Measurements from ENCODE around the gene TBL1XR1.
"Not testable (repeated sequence)": the region's sequence is repeated elsewhere in the genome, so short reads cannot be mapped to it uniquely, and the experiment has no call there.

The TBL1XR1 gene

GRCh38 chr3:177179281-177180067, 17.8 kb downstream of the TBL1XR1 start:
- DNase-seq, result no peak

DNA sequence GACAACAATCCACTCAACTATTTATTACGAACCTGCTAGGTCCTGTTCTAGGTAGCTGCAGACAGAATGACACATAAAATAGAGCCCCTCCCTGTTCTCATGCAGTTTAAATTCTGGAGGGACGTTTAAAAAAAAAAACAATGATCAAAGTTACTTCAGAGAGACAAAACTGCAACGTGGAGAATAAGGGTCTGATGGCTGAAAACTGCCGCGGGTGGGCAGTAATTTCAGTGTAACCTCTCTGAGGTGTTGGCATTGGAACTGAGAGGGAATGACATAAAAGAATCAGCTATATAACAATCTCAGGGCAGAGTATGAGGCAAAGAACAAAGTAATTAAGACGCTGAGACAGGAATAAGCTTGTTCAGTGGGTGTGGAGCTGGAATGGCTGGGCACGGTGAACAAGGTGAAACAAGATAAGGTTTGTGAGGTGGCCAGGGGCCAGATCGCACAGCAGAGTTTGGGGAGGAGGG, 19.5 kb downstream of the TBL1XR1 start:
- DNase-seq, result no peak

DNA sequence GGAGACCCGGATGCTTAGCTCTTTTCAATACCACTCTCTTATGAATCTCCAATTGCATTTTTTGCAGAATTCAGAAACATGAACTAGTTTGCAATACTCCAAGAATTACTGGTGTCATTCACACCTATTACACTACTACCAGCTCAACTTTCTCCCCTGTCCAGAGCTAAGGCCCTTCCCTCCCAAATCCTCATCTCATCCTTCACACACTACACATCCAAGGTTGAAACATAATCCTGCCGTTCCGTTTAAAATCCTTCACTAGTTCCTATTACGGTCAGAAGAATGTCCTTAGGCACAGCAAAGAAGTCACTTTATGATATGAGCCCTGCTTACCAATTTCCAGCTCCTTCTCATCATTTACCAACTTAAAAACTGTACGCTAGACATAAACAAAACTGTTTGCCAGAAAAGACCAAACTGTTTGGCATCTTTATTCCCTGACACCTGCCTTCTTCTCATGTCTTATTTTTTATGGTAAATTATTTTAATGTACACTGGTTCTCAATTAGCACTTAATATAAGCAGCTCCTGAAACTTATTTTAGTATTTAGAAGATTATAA, 22.6 kb downstream of the TBL1XR1 start:
- no peak for DNase-seq

DNA sequence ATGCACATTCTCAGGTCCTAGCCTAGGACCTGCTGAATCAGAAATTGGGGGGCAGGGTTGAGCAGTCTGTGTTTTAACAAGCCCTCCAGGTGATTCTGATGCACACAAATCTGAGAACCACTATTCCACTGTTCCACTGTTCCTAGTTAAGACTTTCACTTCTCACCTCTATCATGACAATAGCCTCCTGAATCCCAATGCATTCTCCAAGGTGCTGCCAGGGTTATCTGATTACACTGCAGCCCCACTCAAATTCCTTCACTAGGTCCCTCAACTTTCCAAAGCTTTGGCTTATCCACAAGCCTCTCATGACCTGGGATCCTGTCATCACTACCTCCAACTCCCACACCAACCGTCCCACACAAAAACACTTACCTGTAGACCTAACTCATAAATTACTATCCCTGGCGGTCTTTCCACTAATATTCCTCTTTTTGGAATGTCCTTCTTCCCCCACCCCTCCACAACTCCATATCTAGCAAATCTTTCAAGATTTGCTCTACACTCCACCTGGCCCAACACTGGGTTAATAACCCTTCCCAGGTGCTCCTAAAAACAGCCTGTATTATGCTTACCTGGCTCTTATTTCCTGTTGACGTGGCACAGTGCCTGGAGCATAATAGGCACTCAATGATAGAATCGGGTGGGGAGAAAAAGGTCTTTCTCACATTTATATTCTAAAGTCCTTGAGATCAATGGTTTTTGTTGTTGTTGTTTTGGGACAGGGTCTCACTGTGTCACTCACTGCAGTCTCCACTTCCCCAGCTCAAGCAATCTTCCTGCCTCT, 27.2 kb downstream of the TBL1XR1 start:
- no peak for DNase-seq

GRCh38 chr3:177168431-177168830, 28.9 kb downstream of the TBL1XR1 start:
- DNase-seq, result no peak

GRCh38 chr3:177162742-177163141, 34.5 kb downstream of the TBL1XR1 start:
- DNase-seq, result no peak

DNA sequence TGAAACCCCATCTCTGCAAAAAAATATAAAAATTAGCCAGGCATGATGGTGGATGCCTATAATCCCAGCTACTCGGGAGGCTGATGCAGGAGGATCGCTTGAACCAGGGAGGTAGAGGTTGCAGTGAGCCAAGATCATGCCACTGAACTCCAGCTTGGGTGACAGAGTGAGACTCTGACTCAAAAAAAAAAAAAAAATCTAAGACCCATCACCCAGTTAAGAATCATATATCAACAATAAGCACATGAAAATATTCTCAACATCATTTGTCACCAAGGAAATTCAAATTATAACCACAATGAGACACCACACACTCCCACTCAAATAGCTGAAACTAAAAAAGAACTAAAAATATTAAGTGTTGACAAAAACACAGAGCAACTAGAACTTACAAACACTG, 35.7 kb downstream of the TBL1XR1 start:
- DNase-seq, result not testable (repeated sequence)

GRCh38 chr3:177158461-177158860, 38.8 kb downstream of the TBL1XR1 start:
- no peak for DNase-seq

DNA sequence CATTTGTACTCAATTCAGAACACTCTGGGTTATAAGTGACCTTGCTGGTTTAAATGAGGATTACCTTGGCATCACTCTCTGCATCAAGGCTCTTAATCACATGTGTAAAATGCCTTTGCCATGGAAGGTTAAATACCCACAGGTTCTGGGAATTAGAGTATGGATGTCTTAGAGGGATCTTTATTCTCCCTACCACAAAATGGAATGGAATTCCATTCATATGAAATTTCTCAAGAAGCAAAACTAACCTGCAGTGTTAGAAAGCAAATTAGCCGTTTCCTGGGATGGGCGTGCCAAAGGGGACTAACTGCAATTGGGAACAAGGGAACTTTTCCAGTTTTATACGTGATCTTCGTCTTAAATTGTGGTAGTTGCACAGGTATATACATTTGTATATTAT, 39.8 kb downstream of the TBL1XR1 start:
- no peak for DNase-seq

DNA sequence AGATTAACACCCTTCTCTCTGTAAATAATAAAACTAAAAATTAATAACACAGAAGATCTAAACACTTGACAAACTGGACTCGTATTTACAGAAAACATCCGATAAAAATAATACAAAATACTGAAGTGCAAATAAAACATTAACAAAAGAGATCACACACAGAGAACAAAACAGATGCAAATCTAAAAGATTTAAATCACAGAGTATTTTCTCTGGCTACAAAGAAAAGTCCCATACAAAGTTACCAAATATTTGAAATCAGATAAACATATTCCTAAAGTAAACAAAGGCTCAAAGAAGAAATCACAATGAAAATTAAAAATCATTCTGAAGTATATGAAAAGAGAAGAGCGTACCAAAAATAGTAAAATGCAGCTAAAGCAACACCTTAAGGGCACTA, 42.5 kb downstream of the TBL1XR1 start:
- no peak for DNase-seq

- no peak for DNase-seq
These were observed 46.2 kb downstream of the TBL1XR1 start for GRCh38 chr3:177150970-177151627.

DNA sequence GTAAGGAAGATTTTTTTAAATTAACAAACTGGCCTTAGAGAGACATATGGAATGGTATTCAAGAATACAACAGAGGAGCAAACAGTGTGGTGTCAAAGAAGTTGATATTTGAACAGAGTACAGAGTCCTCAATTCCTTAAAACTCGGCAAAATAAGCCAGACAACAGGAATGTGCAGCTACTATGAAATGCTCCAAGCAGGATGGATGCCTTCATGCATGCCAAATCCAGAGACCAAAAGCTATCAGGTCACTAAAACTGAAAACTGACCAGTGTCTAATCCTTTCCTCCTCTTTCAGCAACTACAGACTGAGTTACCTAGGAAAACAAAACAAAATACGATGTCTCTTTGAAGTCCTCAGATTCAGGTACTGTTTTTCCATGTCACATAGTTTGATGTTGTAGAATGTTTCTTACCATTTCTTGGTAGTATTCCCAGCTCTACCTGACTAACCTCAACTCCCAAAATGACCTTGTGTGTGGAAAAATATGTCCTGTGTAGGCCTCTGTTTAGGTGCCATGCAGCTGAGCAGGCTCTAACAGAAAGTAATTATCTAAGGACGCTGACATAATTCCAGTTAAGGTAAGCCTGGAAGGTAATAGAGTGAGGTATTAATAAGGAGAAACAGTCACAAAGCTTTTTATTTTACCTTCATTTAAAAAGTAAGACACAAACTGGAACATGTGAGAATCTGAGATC, 46.9 kb downstream of the TBL1XR1 start:
- no peak for DNase-seq

DNA sequence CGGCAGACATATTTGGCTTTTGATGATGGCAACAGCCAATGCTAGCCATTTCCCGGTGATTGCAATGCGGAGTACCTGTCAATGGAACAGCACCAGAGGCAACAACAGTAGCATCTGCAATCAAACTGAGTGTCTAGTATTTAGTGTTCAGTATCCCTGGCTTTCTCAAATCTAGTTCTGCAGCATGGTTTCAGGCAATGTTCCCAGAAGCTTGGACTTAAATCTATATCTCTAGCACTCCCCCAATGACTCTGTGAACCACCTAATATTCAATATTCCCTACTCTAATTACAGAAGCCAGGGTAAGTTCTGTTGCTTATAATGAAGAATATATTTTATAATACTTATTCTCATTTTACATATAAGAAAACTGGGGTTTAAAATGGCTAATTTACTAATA, 48.2 kb downstream of the TBL1XR1 start:
- DNase-seq, result no peak

DNA sequence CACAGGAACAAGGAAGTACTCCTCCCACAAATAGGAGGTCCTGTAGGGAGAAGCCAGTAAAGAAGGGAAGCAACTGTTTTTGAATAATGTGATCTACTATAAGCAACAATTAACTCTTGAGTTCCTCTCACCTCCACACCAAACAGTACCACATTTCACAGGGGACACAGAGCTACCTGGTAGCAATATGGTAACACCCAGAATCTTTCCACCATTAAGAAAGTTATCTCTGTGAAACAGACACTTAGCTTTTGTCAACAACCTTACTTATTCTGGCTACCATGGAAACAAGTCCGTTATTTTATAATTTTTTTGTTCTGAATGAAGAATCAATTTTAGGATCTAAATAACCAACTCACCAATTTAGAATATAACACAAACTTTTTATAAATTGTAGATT, 49.5 kb downstream of the TBL1XR1 start:
- DNase-seq, result no peak

GRCh38 chr3:177146646-177147045, 50.6 kb downstream of the TBL1XR1 start:
- no peak for DNase-seq

- DNase-seq, result no peak
These were observed 51.3 kb downstream of the TBL1XR1 start for GRCh38 chr3:177145954-177146353.

DNA sequence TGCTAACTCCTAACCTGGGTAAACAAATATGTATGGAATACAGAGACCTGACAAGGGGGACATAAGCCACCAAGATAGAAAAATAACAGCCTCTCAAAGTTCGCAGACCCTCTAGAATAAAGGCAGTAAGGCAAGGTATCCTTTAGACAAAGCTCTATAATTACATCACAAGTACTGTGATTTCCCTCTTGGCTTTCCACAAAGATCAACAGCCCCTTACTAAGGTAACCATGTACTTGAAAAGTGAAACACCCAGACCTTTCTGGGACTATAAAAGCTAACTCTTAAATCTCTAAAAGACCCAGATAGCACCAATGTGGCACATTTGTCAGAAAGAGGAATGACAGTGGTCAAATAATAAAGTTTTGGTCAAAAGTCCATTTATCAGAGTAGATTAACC, 51.9 kb downstream of the TBL1XR1 start:
- no peak for DNase-seq

GRCh38 chr3:177144922-177145321, 52.4 kb downstream of the TBL1XR1 start:
- DNase-seq, result no peak

GRCh38 chr3:177141899-177142646, 55.2 kb downstream of the TBL1XR1 start:
- no peak for DNase-seq

- no peak for DNase-seq
These were observed 55.8 kb downstream of the TBL1XR1 start for GRCh38 chr3:177141471-177141870.

DNA sequence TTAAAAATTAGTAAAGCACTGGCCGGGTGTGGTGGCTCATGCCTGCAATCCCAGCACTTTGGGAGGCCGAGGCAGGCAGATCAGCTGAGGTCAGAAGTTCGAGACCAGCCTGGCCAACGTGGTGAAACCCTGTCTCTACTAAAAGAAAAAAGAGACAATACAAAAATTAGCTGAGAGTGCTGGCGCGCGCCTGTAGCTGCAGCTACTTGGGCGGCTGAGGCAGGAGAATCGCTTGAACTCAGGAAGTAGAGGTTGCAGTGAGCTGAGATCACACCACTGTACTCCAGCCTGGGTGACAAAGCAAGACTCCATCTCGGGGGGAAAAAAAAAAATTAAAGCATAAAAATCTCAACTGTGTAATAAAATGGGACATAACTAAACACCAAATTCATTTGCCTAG, 58.1 kb downstream of the TBL1XR1 start:
- not testable (repeated sequence) for DNase-seq

All from stimulated activated naive CD4-positive, alpha-beta T cell treated with Interleukin-2 at 50 U/mL for 16 hours (primary cell).